ENCODE results near the gene TRAM2. TPM values are rescaled to one million over a fixed set of nuclear protein-coding genes. Genes with fewer than 3 reads are reported as not detected.

The TRAM2 gene
- total and polyA plus RNA-seq, 2 of the 8 experiments (the other 6 are each of a cell fraction or from before 2014, with no cell fraction given) = 9.0 to 21.4 TPM

DNA sequence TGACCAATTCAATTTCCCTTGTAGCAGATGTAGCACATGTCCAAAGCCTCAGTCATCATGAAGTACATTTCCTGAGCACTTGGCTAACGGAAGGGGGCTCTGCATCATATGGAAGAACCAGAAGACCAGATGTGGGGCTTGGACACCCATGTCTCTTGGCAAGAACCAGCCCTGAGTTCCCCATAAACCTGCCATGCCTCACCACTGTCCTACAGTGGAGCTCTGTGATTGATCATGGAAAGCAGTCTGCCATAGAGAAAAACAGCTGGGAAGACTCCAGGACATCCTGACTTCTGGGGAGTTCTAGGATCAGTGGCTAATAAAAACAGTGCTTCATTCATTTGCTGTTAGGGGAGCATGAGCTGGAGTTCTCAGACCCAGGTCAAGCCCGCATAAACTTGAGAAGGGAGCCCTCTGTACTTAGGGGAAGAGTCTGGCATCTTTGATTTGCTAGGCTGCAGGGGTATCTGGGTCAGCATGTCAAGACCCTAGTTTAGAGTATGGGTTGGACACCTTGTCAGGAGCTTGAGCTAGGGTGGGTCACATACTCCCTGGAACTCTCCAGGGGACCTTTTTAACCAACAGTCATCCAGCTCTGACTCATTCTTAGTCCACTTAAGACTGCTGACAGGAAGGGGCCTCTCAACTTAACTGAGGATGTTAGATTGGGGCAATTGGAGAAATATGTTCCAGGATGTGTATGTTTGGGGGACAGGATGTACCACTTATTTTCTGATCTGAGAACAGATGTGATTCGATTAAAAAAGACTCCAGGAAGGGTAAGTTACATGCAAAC lies 26.3 kb upstream of the TRAM2 start (continued):
- TF ChIP-seq, protein P1, sequence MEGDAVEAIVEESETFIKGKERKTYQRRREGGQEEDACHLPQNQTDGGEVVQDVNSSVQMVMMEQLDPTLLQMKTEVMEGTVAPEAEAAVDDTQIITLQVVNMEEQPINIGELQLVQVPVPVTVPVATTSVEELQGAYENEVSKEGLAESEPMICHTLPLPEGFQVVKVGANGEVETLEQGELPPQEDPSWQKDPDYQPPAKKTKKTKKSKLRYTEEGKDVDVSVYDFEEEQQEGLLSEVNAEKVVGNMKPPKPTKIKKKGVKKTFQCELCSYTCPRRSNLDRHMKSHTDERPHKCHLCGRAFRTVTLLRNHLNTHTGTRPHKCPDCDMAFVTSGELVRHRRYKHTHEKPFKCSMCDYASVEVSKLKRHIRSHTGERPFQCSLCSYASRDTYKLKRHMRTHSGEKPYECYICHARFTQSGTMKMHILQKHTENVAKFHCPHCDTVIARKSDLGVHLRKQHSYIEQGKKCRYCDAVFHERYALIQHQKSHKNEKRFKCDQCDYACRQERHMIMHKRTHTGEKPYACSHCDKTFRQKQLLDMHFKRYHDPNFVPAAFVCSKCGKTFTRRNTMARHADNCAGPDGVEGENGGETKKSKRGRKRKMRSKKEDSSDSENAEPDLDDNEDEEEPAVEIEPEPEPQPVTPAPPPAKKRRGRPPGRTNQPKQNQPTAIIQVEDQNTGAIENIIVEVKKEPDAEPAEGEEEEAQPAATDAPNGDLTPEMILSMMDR (IDR thresholded peaks at IDR 0.05; ENCODE audit: control extremely low read depth in 1 of 3, insufficient read depth in 1 of 3, low read depth in 1 of 3, low read length in 3 of 3) = no peak
- TF ChIP-seq CREB1 (IDR thresholded peaks at IDR 0.05) (no peak), MAFK (IDR thresholded peaks at IDR 0.05; ENCODE audit: low read depth, low read length) (no peak), EGR1 (IDR thresholded peaks at IDR 0.05; ENCODE audit: borderline replicate concordance, low read depth, low read length) (no peak), KDM5A (IDR thresholded peaks at IDR 0.05; ENCODE audit: low read length) (no peak), RFX5 (IDR thresholded peaks at IDR 0.05; ENCODE audit: borderline replicate concordance, low read depth, low read length) (no peak), SIN3A (conservative IDR thresholded peaks at IDR 0.05 in 1 of 2, IDR thresholded peaks at IDR 0.05 in 1 of 2; ENCODE audit: low read depth in 1 of 2, low read length in 2 of 2) (no peak), CHD2 (IDR thresholded peaks at IDR 0.05; ENCODE audit: low read length) (no peak)
